HepG2 (cell line): Measurements from ENCODE around the gene UBP1. TPM values are rescaled to one million over a fixed set of nuclear protein-coding genes. Genes with fewer than 3 reads are reported as not detected.

ENCODE experiments used
- GFI1 ChIP-seq: sonication (generic); formaldehyde crosslinking; IDR thresholded peaks from 2 replicates; pipeline ENCODE4 v1.5.0; 2020; ENCODE audit warnings: missing genetic modification reagents, mild to moderate bottlenecking, borderline replicate concordance
- MXD1 ChIP-seq: sonication (generic); formaldehyde crosslinking; IDR thresholded peaks from 2 replicates; pipeline ENCODE4 v1.4.0; 2020; ENCODE audit warnings: mild to moderate bottlenecking, missing genetic modification reagents
- PHF8 ChIP-seq: sonication (generic); formaldehyde crosslinking; IDR thresholded peaks from 2 replicates; pipeline ENCODE4 v1.5.0; 2020; ENCODE audit warnings: missing genetic modification reagents
- RBAK ChIP-seq: sonication (generic); formaldehyde crosslinking; IDR thresholded peaks from 2 replicates; pipeline ENCODE4 v1.5.1; 2020; ENCODE audit warnings: mild to moderate bottlenecking, missing genetic modification reagents
- RFX3 ChIP-seq: IDR thresholded peaks from 2 replicates; pipeline ENCODE4 v1.6.1; 2016; ENCODE audit warnings: missing biosample characterization, missing genetic modification reagents
- SALL1 ChIP-seq: sonication (generic); formaldehyde crosslinking; IDR thresholded peaks from 2 replicates; pipeline ENCODE4 v1.8.0; 2022; ENCODE audit warnings: mild to moderate bottlenecking, missing genetic modification reagents
- THAP11 ChIP-seq: IDR thresholded peaks from 2 replicates; pipeline ENCODE4 v1.6.1; 2016; ENCODE audit warnings: missing biosample characterization, missing genetic modification reagents
- ZBTB10 ChIP-seq: sonication (generic); formaldehyde crosslinking; IDR thresholded peaks from 2 replicates; pipeline ENCODE4 v1.4.0; 2020; ENCODE audit warnings: missing genetic modification reagents, borderline replicate concordance
- ZBTB33 ChIP-seq: sonication (generic); formaldehyde crosslinking; IDR thresholded peaks from 2 replicates; pipeline ENCODE4 v1.4.0; 2020; ENCODE audit warnings: missing genetic modification reagents
- ZBTB43 ChIP-seq: sonication (generic); formaldehyde crosslinking; conservative IDR thresholded peaks from 2 replicates; pipeline ENCODE4 v1.4.0; 2020; ENCODE audit warnings: missing genetic modification reagents
- ZFP37 ChIP-seq: sonication (generic); formaldehyde crosslinking; IDR thresholded peaks from 2 replicates; pipeline ENCODE4 v1.4.0; 2020; ENCODE audit warnings: missing genetic modification reagents, borderline replicate concordance
- ZNF547 ChIP-seq: sonication (generic); formaldehyde crosslinking; IDR thresholded peaks from 2 replicates; pipeline ENCODE4 v1.5.1; 2020; ENCODE audit warnings: mild to moderate bottlenecking, missing genetic modification reagents
- ZNF674 ChIP-seq: sonication (generic); formaldehyde crosslinking; IDR thresholded peaks from 2 replicates; pipeline ENCODE4 v1.5.0; 2020; ENCODE audit warnings: low read depth, mild to moderate bottlenecking, missing genetic modification reagents
- ZNF788 ChIP-seq: sonication (generic); formaldehyde crosslinking; IDR thresholded peaks from 2 replicates; pipeline ENCODE4 v1.5.0; 2020; ENCODE audit warnings: mild to moderate bottlenecking, missing genetic modification reagents, borderline replicate concordance
- polyA plus RNA-seq, 8 experiments: library from polyadenylated mRNA; depleted of rRNA in 3 of 8; stranded (reverse) in 7 of 8; unstranded in 1 of 8; fragments of >200 nt; fragmentation: Illumina TruSeq in 4 of 8; extraction: Trizol in 4 of 8; gene quantifications; 2 replicates each; pipeline versions ENCODE4 v1.2.1 to v1.2.3, GENCODE V29; 2011 to 2016; ENCODE audit warnings: low read depth in 4 of 8, missing spikeins in 1 of 8, mixed read lengths in 1 of 8; ENCODE audit not compliant: insufficient read depth in 1 of 8
- total RNA-seq, 5 experiments: library from RNA; depleted of rRNA; stranded (reverse); fragments of >200 nt; fragmentation: Illumina TruSeq; extraction: Trizol; gene quantifications; 2 replicates each; pipeline ENCODE4 v1.2.3, GENCODE V29; 2016; ENCODE audit warnings: low read depth in 1 of 5
- TF ChIP-seq, protein P1 (sequence below): IDR thresholded peaks from 2 replicates; pipeline ENCODE4 v1.6.1; 2016; ENCODE audit warnings: mild to moderate bottlenecking, missing biosample characterization, missing genetic modification reagents
- TF ChIP-seq, protein P2 (sequence below): sonication (generic); formaldehyde crosslinking; IDR thresholded peaks from 2 replicates; pipeline ENCODE4 v1.5.1; 2020; ENCODE audit warnings: missing genetic modification reagents, mild to moderate bottlenecking, borderline replicate concordance
- TF ChIP-seq, protein P3 (sequence below): sonication (generic); formaldehyde crosslinking; IDR thresholded peaks from 2 replicates; pipeline ENCODE4 v1.4.0; 2020; ENCODE audit warnings: low read depth, mild to moderate bottlenecking, missing genetic modification reagents

Gene UBP1
- total and polyA plus RNA-seq, 2 of the 13 experiments (the other 11 are each of a cell fraction or from before 2014, with no cell fraction given) = 48.3 to 79.9 TPM

DNA sequence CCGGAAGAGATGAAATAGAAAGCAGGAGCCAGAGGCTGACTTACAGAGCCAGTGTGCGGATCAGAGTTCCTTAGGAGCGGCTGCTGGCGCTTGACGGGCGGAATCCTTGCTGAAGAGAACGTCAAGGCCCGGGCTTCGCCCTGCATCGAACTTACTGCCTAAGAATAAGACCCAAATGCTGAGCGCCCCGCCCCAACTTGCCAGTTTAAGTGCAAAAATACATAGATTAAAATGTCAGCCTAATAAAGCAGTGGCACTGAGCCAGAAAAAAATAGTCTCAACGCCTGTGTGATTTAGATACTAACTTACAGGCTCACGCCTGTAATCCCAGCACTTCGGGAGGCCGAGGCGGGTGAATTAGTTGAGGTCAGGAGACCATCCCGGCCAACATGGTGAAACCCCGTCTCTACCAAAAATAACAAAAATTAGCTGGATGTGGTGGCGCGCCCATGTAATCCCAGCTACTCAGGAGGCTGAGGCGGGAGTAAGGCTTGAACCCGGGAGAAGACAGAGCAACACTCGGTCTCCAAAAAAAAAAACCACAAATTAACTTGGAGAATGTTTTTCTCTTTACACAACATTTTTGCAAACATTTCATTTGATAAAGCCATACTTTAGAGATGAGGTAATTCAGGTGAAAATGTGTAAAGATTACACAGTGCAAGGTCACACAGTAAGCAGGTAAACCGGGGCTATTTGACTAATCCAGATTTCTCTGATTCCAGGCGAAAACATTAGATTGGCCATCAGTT lies 1.2 kb upstream of the UBP1 start (continued):
- TF ChIP-seq ZBTB10 (CRISPR knock-in tag) = no peak
- TF ChIP-seq, protein P1, sequence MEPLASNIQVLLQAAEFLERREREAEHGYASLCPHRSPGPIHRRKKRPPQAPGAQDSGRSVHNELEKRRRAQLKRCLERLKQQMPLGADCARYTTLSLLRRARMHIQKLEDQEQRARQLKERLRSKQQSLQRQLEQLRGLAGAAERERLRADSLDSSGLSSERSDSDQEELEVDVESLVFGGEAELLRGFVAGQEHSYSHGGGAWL = no peak
- peak; percentile 99 for TF ChIP-seq GFI1 (CRISPR knock-in tag)
- no peak for TF ChIP-seq THAP11 (CRISPR knock-in tag)
- TF ChIP-seq ZBTB43 = no peak
- no peak for TF ChIP-seq RFX3 (CRISPR knock-in tag)
- TF ChIP-seq, protein P2, sequence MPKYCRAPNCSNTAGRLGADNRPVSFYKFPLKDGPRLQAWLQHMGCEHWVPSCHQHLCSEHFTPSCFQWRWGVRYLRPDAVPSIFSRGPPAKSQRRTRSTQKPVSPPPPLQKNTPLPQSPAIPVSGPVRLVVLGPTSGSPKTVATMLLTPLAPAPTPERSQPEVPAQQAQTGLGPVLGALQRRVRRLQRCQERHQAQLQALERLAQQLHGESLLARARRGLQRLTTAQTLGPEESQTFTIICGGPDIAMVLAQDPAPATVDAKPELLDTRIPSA (CRISPR knock-in tag) = no peak
- TF ChIP-seq ZNF674 (CRISPR knock-in tag) = no peak
- TF ChIP-seq ZNF547 (CRISPR knock-in tag) = 0 out of 2 replicates have a peak, but pooled peaks have one; percentile 57
- no peak; the same call in 1 of the 2 replicates for TF ChIP-seq PHF8 (CRISPR knock-in tag)
- no peak for TF ChIP-seq ZFP37
- TF ChIP-seq MXD1 (CRISPR knock-in tag) = no peak
- TF ChIP-seq SALL1 (CRISPR knock-in tag) = no peak
- TF ChIP-seq, protein P3, sequence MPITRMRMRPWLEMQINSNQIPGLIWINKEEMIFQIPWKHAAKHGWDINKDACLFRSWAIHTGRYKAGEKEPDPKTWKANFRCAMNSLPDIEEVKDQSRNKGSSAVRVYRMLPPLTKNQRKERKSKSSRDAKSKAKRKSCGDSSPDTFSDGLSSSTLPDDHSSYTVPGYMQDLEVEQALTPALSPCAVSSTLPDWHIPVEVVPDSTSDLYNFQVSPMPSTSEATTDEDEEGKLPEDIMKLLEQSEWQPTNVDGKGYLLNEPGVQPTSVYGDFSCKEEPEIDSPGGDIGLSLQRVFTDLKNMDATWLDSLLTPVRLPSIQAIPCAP (CRISPR knock-in tag) = no peak
- no peak for TF ChIP-seq ZNF788 (CRISPR knock-in tag)
- no peak for TF ChIP-seq ZBTB33 (CRISPR knock-in tag)
- TF ChIP-seq RBAK = no peak
